ENCODE data around the gene RNF151. TPM values are rescaled to one million over a fixed set of nuclear protein-coding genes. Genes with fewer than 3 reads are reported as not detected.
A peak's percentile ranks its signal among the peaks of the same experiment; 100 is the strongest.

RNF151 gene
- total and polyA plus RNA-seq, 10 of the 15 experiments (the other 5 are each of a cell fraction or from before 2014, with no cell fraction given), result 0.17 to 0.56 TPM; not detected in 8

DNA sequence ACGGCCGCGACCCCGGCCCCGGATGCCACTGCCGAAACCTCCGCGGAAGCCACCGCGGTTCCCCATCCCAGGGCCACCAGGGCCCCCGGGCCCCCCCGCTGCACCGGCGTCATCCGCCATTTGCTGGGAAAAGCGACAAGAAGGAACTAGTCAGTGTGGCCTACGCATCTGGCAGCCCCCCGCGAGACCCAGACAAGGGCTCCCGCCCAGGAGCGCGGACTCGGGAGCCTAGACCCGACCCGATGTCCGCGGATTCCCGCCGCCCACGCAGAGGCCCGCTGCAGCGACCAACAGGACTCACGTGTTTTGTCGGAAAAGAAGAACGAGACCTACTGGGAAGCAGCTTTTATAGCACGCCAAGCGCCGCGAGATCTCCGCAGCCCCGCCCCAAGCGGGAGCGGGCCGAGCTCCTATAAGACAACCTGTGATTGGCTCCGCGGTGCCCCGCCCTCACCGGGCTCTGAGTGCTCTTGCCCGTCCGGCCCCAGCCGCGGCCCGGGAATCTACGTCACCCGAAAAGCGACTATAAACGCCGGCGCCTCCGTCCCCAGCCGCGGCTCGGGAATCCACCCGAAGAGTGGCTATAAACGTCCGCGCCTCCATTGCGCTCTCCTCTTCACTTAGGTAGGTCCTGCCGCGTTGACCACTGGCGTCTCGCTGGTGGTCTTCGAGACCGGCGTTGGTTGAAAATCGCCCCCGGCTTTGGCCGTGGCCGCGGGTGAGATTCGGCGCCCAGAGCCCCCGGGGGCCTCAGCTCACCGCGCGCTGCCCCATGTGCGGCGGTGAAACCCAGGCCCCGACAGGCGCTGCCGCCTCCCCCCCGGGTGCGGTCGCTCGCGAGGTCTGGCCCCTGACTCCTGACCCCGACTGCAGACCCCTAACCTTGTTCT lies 1.9 kb upstream of the RNF151 start, which contains the start of gene RPS2 (continued):
- TF ChIP-seq ASH2L (IDR thresholded peaks at IDR 0.05; ENCODE audit: borderline replicate concordance, low read depth), result 0 out of 2 replicates have a peak, but pooled peaks have one; percentile 79
- TF ChIP-seq HCFC1 (IDR thresholded peaks at IDR 0.05; ENCODE audit: low read length), result peak; percentile 73
- peak; percentile 99 for TF ChIP-seq POLR2AphosphoS2 (IDR thresholded peaks at IDR 0.05; ENCODE audit: low read depth, low read length)
- 0 out of 2 replicates have a peak, but pooled peaks have one; percentile 68 for TF ChIP-seq ZBED1 (IDR thresholded peaks at IDR 0.05; ENCODE audit: borderline replicate concordance)
- TF ChIP-seq RAD51 (IDR thresholded peaks at IDR 0.05), result no peak
- TF ChIP-seq ZNF207 (IDR thresholded peaks at IDR 0.05; ENCODE audit: borderline replicate concordance), result no peak; the same call in none of the 2 replicates
- peak; percentile 100 for TF ChIP-seq TAF1 (IDR thresholded peaks at IDR 0.05; ENCODE audit: borderline replicate concordance, low read depth, low read length)
- TF ChIP-seq, protein P1, sequence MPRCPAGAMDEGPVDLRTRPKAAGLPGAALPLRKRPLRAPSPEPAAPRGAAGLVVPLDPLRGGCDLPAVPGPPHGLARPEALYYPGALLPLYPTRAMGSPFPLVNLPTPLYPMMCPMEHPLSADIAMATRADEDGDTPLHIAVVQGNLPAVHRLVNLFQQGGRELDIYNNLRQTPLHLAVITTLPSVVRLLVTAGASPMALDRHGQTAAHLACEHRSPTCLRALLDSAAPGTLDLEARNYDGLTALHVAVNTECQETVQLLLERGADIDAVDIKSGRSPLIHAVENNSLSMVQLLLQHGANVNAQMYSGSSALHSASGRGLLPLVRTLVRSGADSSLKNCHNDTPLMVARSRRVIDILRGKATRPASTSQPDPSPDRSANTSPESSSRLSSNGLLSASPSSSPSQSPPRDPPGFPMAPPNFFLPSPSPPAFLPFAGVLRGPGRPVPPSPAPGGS (IDR thresholded peaks at IDR 0.05; ENCODE audit: borderline replicate concordance, insufficient read depth, low read depth, low read length, poor library complexity, severe bottlenecking), result peak; percentile 80
- no peak for TF ChIP-seq FOS (IDR thresholded peaks at IDR 0.05; ENCODE audit: borderline replicate concordance, extremely low read depth, insufficient read length)
- peak; percentile 99 for TF ChIP-seq CBFB (IDR thresholded peaks at IDR 0.05; ENCODE audit: low read depth)
- peak; percentile 45; the same call in 1 of the 2 replicates for TF ChIP-seq NFIC (IDR thresholded peaks at IDR 0.05; ENCODE audit: low read depth, low read length)
- peak; percentile 63 for TF ChIP-seq PKNOX1 (IDR thresholded peaks at IDR 0.05)
- 0 out of 2 replicates have a peak, but pooled peaks have one; percentile 15 for TF ChIP-seq BCL11A (IDR thresholded peaks at IDR 0.05; ENCODE audit: low read depth, low read length)
- TF ChIP-seq SP1 (IDR thresholded peaks at IDR 0.05; ENCODE audit: low read depth, low read length), result peak; percentile 93
- peak; percentile 56; the same call in 1 of the 2 replicates for TF ChIP-seq PAX5 (IDR thresholded peaks at IDR 0.05; ENCODE audit: borderline replicate concordance, low read depth, low read length)
- peak; percentile 40; the same call in 1 of the 2 replicates for TF ChIP-seq E2F4 (IDR thresholded peaks at IDR 0.05; ENCODE audit: low read depth, low read length)
- no peak for TF ChIP-seq MEF2B (IDR thresholded peaks at IDR 0.05; ENCODE audit: partially characterized antibody, poor library complexity, severe bottlenecking)
- TF ChIP-seq, protein P2, sequence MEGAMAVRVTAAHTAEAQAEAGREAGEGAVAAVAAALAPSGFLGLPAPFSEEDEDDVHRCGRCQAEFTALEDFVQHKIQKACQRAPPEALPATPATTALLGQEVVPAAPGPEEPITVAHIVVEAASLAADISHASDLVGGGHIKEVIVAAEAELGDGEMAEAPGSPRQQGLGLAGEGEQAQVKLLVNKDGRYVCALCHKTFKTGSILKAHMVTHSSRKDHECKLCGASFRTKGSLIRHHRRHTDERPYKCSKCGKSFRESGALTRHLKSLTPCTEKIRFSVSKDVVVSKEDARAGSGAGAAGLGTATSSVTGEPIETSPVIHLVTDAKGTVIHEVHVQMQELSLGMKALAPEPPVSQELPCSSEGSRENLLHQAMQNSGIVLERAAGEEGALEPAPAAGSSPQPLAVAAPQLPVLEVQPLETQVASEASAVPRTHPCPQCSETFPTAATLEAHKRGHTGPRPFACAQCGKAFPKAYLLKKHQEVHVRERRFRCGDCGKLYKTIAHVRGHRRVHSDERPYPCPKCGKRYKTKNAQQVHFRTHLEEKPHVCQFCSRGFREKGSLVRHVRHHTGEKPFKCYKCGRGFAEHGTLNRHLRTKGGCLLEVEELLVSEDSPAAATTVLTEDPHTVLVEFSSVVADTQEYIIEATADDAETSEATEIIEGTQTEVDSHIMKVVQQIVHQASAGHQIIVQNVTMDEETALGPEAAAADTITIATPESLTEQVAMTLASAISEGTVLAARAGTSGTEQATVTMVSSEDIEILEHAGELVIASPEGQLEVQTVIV (IDR thresholded peaks at IDR 0.05; ENCODE audit: borderline replicate concordance, partially characterized antibody), result no peak
- no peak; the same call in 1 of the 2 replicates for TF ChIP-seq HSF1 (IDR thresholded peaks at IDR 0.05; ENCODE audit: low read depth, low read length)
- TF ChIP-seq SREBF2 (IDR thresholded peaks at IDR 0.05; ENCODE audit: low read length), result no peak
- TF ChIP-seq RELA (IDR thresholded peaks at IDR 0.05; ENCODE audit: borderline replicate concordance, partially characterized antibody), result peak; percentile 6
- TF ChIP-seq SIX5 (IDR thresholded peaks at IDR 0.05; ENCODE audit: low read depth, low read length, severe bottlenecking), result peak; percentile 26

Measured in GM12878 (cell line).